ENCODE results near the gene ST6GALNAC4.
"Not testable (repeated sequence)": the region's sequence is repeated elsewhere in the genome, so short reads cannot be mapped to it uniquely, and the experiment has no call there.

ST6GALNAC4 gene

DNA sequence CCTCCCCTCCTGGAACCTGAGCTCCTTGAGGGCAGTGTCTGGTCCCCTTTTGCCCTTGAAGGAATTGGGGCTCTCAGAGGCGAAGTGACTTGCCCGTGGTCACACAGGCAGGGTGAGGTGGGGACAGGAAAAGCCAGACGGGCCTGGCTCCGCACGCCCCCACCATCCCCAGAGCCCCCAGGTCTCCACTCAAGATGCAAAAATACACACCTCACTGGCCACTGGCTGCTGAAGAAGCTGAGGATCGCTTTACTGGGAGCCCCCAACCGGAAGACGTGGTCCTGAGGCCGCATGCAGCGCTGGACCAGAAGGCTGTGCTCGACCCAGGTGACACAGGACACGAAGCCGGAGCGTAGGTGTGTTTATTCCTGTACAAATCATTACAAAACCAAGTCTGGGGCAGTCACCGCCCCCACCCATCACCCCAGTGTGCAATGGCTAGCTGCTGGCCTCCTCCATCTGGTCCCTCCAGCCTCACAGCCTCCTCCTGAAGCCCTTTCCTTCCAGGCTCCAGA is 31.8 kb downstream of the ST6GALNAC4 start:
- no peak for DNase-seq

DNA sequence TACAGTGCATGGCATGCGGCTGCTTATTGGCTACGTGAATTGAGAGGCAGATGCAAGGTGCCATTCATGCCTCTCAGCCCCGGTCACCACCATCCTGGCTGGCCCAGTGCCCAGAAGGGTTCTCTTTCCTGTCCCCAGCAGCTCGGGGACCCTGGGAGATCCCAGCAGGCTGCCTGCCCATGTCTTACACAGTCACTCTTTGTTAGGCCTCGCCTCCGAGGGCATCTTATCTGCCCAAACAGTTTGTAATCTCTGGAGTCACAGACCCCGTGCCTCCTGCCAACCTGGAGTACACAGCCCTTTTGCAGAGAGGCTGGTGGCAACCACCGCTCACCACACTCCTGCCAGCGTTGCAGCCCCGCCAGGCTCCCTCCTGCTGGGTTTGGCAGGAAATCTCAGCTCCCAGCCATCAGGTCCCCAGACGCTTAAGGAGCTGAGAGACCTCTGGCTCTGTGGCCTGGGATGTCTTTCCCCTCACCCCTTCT is 32.4 kb downstream of the ST6GALNAC4 start:
- no peak for DNase-seq

DNA sequence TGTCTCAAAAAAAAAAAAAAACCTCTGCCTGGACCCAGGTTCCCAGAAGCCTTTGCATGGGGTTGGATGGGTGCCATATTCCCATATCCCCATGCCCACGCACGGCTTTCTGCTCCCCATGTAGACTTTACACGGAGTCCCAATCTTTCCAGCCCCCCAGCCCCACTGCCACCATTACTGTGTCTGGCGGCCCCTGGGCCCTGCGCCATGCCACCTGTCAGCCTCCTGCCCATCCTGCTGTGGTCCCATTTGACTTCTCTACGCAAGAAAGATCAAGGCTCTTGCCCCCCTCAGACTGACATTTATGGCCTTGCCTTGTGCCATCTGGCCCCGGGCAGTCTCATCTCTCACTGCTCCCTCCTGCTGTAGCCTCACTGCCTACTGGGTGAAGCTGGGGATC is 32.9 kb downstream of the ST6GALNAC4 start:
- DNase-seq: no peak

DNA sequence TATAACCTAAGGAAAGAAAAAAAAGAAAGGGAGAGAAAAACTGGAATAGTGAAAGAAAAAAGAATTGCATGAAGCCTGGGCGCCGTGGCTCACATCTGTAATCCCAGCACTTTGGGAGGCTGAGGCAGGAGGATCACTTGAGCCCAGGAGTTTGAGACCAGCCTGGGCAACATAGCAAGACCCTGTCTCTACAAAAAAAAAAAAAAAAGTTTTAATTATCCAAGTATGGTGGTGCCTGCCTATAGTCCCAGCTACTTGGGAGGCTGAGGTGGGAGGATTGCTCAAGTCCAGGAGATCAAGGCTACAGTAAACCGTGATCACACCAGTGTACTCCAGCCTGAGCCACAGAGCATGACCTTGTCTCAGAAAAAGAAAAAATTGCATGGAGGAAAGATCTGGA is 35.1 kb downstream of the ST6GALNAC4 start:
- DNase-seq: not testable (repeated sequence)

DNA sequence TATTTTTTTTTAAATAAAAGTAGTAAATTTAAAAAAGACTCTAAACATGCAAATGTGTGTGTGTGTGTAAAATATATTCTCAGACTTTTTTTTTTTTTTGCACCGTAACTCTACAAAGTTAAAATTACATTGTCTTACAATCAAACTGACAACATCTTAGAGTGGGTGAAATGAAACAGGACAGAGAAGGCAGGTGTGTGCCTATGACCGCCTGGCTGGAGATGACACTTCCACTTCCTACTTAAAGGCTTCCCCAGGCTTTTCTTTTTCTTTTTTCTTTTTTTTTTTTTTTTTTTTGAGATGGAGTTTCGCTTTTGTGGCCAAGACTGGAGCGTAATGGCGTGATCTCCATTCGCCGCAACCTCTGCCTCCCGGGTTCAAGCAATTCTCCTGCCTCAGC is 36.7 kb downstream of the ST6GALNAC4 start:
- DNase-seq: no peak

DNA sequence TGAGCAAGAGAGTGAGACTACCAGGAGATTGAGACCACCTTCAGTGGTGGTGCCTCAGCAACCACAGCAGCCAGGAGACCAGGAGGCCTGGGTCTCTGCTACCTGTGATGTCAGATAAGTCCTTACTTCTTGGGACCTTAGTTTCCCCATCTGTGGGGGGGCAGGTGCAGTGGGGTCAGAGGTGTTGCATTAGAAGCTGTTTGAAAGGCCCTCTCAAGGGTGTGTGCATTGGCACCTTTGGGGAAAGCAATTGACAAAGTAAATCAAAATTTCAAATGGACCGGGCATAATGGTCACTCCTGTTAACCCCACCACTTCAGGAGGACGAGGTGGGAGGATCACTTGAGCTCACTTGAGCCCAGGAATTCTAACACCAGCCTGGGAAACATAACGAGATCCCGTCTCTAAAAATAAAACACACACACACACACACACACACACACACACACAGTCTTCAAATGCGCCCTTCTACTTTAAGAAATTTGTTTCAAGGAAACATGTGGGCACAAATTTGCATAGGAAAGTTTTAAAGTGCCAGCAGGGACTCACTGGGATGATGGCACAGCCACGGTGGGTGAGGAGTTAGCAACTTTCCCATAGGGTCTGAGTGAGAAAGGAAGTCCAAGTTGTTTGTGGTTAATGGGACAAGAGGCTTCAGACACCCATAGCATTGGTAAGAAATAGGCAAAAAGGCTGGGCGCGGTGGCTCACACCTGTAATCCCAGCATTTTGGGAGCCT is 38.0 kb downstream of the ST6GALNAC4 start:
- DNase-seq: no peak

DNA sequence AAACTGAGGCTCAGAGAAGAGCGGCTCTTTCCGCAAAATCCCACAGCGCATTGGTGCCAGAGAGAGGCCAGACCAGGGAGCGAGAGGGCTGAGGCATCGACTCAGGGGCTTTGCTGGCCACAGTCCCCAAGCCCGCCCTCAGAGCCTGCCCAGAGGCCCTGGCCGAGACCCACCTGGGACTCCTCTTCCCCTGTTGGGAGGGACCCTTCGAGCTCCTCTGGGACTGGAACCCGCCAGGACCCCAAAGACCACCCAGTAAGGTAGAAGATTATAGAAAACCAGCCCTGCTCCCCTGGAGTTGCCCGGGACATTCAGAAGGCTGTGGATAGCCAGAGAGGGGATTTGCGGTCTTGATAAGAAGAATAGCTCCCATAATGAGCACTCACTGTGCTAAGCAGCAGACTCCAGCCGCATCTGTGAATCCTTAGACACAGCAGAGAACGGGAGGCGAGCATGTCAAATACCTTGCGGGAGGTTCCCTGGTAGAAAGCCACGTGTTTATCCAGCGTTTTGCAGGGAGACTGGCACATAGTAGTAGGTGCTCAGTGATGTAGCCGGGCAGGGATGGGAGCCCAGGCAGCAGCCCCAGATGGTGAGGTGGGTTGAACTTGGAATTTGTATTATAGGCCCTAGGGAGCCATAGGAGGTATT is 38.7 kb downstream of the ST6GALNAC4 start:
- no peak for DNase-seq

DNA sequence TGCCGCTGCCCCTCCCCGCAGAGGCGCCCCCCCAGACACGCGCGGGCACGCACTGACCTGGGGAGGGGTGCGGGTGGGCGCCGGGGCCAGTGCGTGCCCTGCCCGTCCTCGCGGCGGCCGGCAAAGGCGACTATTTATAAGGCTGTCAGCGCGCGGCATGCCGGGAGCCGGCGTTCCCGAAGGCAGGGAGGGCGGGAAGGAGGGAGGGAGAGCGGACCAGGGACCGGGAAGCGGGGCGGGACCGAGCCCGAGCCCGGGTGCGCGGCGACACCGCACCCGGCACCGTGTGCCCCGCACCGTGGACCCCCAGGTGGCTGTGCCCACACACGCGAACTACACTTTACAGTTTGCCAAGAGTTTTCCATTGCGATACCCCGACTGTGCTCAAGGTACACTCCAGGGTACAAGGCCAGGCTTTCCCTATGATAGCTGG is 39.3 kb downstream of the ST6GALNAC4 start, which contains the start of gene AK1:
Gene AK1 (minus strand): TSS at position 110 of the 433 bp plus-strand sequence. CDS start 3,058 bp downstream, outside the sequence.
- no peak for DNase-seq

DNA sequence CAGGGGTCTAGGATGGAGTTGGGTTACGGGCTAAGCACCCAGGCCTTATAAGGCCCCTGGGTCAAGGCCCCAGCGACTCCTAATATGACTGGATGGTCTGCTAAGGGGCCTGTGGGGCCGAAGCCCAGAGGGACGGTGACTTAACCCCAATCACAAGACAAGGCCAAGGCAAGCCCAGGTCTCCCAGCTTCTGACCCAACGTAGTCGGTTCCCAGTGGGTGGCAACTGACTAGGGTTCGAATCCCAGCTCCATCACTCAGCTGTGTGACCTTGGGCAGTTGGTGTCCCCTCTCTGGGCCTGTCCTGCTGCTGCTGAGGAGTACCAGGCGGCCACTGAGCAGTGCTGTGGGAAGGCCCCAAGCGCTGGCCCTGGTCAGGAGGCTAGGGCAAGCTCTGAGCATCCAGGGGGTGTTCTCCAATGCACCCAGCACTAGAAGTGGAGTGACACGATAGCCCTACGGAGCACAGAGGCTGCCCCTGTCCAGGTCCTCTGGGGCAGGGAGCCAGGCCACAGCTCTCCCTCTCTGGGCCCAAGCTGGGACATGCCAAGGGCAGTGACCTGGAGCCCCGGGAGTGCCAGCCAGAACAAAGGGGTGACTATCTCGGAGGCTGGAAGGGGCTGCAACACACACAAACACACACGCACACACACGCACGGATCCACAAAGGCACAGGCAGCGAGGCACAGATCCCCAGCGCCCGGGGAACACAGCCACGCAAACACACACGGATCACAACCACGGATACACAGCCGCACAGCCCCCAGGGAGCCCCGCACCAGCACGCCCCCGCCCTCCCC is 39.9 kb downstream of the ST6GALNAC4 start:
- DNase-seq: no peak

DNA sequence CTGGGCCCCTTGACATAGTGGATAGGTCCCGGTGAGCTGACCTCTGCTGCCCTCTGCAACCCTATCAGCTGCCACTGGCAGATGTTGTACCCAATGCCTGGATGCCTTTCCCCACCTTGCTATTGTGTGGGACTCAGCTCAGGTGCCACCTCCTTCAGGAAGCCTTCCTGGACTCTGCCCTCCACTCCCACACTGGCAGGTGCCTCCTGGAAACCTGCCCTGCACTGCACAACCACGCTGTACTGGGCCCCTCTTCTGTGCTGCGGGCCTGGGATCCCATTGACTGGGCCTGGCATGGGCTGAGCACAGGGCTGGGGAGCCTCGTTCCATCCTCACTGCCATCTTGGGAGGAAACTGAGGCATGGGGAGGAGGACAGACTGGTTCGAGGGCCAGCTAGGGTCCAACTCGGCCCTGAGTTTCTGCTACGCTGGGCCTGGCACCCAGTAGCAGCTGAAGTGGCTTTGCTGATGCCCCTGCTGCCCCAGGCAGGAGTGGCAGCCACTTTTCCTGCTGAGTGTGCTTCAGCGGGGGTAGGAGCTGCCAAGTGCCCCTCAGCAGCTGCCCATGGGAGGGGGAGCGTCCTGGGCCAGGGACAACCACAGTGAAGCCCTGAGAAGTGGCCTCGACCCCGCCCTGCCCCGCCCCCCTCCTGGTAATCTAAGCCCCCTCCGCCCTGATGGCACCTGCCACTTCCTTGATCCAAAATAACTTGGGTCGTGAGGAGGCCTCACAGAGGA is 40.6 kb downstream of the ST6GALNAC4 start:
- DNase-seq: no peak

DNA sequence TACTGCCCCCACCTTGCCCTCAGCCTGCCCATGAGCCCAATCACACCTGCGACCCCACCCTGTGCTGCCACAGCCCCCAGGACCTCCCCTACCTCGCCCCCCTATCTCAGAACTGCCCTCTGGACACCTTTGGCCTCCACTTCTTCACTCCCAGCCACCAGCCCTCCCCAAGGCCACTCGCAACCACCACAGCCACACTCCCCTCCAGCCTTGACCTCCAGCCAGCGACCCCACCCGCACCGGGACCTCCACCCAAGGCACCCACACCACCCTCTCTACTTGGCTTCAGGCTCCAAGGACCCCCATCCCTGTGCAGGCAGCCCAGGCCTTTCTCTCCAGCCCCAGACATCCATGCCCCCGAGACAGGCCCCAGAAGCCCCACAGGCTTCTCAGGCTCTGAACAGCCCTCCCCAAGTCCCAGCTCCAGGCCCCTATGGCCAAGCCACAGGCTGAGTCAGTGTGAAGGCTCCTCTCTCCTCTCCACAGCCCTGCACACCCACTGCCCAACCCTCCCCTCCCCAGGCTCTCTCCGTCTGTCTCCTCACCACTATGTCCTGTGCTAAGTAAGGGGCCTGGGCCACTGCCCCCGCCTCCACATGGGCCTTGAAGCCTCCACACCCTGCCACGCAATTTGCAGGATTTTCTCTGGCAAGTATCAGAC is 41.4 kb downstream of the ST6GALNAC4 start:
- no peak for DNase-seq

DNA sequence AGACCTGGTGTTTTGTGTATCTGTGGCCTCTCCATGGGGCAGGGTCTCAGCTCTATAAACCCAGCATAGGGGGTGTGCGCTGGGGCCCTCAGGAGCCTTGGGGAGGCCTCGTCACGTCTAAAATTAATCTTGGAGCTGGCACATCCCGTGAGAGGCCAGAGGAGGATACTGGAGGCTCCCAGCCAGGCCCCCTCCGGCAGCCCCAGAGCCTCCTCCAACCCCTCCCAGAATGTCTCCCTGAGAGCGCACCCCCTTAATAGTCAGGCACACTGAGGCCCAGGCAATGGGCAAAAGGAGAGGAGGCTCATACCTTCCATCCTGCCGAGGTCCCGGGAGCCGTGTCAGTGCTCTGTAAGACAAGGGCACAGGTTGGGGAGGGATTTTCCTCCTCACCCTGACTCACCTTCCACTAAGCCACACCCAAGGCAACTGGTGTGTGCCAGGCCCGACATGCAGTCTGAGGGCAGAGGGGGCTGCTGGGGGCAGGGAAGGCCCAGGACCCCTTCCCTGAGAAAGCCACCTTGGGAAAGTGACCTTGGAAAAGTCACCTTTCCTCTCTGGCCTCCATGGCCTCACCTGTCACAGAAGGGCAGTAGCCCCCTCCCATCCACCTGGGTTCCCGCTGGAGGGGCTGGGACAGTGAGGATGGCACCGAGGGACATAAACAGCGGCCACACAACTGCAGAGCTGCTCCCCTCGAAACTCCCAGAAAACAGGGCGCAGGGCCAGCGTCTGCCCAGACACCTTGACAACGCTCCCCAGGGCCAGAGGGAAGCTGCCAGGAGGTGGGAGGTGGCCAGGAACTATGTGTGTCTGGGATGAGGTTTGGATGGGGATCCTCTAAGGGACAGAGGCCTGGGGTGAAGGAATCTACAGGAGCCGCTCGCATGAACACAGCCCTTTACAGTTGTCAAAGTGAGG is 42.3 kb downstream of the ST6GALNAC4 start:
- DNase-seq: no peak

DNA sequence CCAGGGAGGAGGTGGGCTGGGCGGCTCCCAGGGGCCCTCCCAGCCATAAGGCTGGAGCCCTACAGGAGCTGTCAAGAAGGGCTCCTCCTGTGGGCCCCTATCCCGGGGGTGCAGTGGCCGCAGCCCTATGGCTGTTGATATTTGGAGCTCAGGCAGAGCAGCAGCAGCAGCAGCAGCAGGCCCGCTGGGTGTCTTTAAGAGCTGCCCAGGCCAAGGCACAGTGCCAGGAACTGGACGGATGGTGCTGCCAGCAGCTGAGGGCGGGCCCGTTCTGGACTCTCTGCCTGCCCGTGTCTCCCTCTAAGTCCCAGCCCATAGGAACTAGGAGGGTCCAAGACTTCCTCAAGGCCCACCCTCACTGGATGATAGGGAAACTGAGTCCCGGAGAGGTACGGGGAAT is 43.0 kb downstream of the ST6GALNAC4 start:
- DNase-seq: no peak

DNA sequence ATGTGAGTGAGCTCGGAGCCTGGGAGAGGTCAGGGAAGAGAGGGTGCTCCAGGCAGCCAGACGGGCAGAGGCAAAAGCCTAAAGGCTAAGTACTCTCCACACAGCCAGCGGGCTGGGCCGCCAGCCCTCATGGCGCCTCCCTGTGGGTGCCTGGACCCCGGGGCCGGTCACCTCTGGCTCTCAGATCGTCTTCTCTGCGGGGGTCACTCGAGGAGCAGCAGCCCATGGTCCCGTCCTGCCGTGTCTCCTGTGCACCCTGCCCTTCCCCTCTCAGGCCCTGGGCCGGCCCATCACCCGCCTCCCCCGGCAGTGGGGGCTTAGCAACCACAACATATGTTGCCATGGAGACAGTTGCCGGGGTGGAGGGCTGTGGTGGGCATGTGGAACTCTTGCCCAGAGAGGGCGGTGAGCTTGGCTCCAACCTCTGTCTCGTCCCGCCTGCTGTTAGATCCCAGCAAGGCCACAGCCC is 43.6 kb downstream of the ST6GALNAC4 start:
- DNase-seq: no peak

DNA sequence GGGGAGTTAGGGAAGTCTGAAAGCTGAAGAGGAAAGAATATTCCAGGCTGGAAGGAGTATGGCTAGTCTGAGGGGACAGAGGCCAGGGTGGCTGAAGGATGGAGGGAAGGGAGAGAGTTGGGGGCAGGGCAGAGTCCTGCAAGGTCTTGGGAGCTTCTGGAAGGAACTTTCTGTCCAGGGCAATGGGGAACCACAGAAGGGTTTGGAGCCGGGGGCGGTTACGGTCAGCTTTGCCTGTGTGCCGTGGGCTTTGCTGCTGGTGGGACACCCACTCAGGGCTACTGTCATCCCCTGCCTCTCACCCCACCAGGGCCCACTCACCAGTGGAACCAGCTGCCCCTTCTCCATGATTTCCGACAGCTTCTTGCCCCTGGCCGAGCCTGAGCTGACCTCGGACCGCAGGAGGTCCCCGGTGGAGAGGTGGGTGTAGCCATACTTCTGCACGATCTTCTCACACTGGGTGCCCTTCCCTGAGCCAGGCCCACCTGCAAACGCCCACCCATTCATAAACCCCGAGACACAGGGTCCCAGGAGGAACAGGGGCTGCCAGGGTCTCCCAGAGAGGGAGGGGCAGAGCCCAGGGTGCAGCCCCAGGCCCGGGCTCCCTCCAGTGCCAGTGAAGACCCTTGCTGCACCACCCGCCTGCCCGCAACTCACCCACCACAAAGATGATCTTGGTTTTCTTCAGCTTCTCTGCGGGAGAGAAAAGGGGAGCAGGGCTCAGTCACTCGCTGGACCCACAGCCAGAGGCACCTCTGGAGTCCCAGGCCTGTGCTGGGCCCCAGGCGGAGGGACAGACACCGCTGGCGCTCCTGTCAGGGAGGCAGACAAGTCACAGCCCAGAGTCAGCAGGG is 44.2 kb downstream of the ST6GALNAC4 start:
- DNase-seq: no peak

DNA sequence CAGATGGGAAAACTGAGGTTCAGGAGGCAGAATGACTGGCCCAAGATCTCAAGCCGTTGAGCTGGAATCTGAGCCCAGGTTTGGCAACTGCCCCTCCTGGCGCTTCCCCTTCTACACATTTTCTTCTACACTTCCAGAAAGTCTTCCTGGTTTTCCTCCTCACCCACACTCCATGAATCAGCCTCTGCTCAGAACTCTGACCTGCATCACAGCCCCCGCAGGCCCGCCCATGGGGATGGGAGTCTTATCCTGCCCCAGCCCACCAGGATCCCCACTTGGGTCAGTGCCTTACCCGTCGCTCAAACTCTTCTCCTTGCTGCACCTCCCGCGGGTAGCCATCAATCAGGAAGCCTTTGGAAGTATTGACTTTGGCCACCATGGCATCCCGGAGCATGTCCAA is 45.3 kb downstream of the ST6GALNAC4 start:
- no peak for DNase-seq

DNA sequence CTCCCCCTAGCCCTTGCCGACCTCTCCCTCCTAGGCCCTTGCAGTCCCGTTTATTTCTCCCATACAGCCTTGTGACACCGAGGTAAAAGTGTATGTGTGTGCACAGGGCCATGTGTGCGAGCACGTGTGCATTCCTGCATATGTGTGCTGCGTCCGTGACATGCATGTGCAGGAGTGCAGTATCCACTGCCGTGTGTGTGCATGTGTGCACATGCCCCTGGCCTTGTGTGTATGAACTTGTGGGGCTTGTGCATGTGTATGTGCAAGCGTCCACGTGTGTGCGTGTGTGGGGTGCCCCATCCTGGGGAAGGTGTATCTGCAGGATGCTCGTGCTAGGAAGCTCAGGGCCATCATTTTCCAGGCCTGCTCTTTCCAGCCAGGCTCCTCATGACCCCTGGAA is 46.0 kb downstream of the ST6GALNAC4 start:
- DNase-seq: no peak

DNA sequence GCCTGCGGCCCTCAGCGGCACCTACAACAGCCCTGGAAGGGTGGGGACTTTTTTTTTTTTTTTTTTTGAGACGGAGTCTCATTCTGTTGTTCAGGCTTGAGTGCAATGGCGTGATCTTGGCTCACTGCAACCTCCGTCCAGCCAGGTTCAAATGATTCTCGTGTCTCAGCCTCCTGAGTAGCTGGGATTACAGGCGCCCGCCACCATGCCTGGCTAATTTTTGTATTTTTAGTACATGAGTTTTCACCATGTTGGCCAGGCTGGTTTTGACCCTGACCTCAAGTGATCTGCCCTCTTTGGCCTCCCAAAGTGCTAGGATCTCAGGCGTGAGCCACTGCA is 46.7 kb downstream of the ST6GALNAC4 start:
- not testable (repeated sequence) for DNase-seq

DNA sequence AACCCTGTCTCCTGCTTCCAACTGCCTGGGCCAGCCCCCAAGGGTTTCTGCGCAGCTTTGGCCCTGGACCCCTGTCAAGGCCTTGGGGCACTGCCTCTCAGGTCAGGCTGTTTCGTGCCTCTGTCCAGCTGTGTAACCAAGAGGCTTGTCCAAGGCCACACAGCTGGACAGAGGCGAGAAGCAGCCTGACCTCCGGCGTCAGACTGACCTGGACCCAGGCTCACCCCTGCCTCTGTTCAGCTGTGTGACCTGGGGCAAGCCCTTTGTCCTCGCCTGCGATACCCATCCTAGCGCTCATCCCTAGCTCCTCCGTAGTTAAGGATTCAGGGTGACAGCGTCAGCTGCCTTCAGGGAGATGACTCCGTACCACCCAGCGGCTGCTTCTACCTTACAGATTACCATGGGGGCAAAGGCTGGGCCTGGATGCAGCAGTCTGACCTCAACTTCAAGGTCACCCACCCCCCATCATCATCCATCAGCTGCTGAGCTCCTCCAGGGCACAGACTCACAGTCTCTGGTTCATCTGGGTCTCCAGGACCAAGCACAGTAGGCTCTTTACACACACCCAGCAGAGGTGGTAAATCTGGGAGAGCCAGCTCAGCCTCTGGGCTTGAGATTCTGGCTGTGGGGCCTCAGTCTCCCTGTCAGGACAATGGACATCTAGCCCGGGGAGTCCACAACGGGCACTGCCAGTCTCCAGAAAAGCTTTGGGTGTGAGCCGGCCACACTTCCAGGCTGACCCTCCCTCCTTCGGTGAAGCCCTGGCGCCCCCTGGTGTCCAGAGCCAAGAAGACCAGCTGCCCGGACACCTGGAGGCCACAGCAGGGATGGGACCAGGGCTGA is 47.3 kb downstream of the ST6GALNAC4 start:
- peak; percentile 81 for DNase-seq
